KMS-11 (cell line): ENCODE measurements around the gene IL33.
A peak's percentile ranks its signal among the peaks of the same experiment; 100 is the strongest.

ENCODE experiments used
- H2AFZ ChIP-seq: fragments of 200-600 bp; sonication (generic); 2 replicates; pipeline ENCODE4 v1.6.1; 2016; ENCODE audit warnings: antibody characterized with exemption, mixed run types, low read depth
- H3K27ac ChIP-seq: fragments of 200-600 bp; sonication (generic); 2 replicates; pipeline ENCODE4 v1.6.1; 2016; ENCODE audit warnings: mild to moderate bottlenecking, mixed run types
- H3K27me3 ChIP-seq: fragments of 200-600 bp; sonication (generic); 2 replicates; pipeline ENCODE4 v1.6.1; 2017; ENCODE audit warnings: mild to moderate bottlenecking, low read depth, mixed run types, moderate library complexity; ENCODE audit not compliant: insufficient read depth
- H3K36me3 ChIP-seq: fragments of 200-600 bp; sonication (generic); 2 replicates; pipeline ENCODE4 v1.6.1; 2017; ENCODE audit warnings: mild to moderate bottlenecking, mixed run types; ENCODE audit not compliant: insufficient read depth
- H3K4me1 ChIP-seq: fragments of 200-600 bp; sonication (generic); 2 replicates; pipeline ENCODE4 v1.6.1; 2016; ENCODE audit warnings: mild to moderate bottlenecking, low read depth, mixed run types; ENCODE audit not compliant: poor library complexity, severe bottlenecking
- H3K4me2 ChIP-seq: fragments of 200-600 bp; sonication (generic); 2 replicates; pipeline ENCODE4 v1.7.0; 2016; ENCODE audit warnings: mild to moderate bottlenecking, mixed run types
- H3K4me3 ChIP-seq: fragments of 200-600 bp; sonication (generic); IDR thresholded peaks from 2 replicates; pipeline ENCODE4 v1.6.1; 2017; ENCODE audit warnings: low read depth, low read length, mixed read lengths; ENCODE audit not compliant: insufficient read depth
- H3K79me2 ChIP-seq: fragments of 200-600 bp; sonication (generic); 2 replicates; pipeline ENCODE4 v1.6.1; 2016; ENCODE audit warnings: low read depth, mixed run types; ENCODE audit not compliant: insufficient read depth
- H3K9ac ChIP-seq: fragments of 200-600 bp; sonication (generic); 2 replicates; pipeline ENCODE4 v1.6.1; 2016; ENCODE audit warnings: mild to moderate bottlenecking, mixed run types
- H4K20me1 ChIP-seq: fragments of 200-600 bp; sonication (generic); 2 replicates; pipeline ENCODE4 v1.6.1; 2016; ENCODE audit warnings: mild to moderate bottlenecking, mixed run types; ENCODE audit not compliant: insufficient read depth
- TF ChIP-seq, protein P1 (sequence below): fragments of 200-600 bp; sonication (generic); conservative IDR thresholded peaks from 2 replicates; pipeline ENCODE4 v1.6.1; 2017; ENCODE audit warnings: low read depth, mild to moderate bottlenecking, antibody characterized with exemption, low read length, moderate library complexity, mixed read lengths

IL33 gene

DNA sequence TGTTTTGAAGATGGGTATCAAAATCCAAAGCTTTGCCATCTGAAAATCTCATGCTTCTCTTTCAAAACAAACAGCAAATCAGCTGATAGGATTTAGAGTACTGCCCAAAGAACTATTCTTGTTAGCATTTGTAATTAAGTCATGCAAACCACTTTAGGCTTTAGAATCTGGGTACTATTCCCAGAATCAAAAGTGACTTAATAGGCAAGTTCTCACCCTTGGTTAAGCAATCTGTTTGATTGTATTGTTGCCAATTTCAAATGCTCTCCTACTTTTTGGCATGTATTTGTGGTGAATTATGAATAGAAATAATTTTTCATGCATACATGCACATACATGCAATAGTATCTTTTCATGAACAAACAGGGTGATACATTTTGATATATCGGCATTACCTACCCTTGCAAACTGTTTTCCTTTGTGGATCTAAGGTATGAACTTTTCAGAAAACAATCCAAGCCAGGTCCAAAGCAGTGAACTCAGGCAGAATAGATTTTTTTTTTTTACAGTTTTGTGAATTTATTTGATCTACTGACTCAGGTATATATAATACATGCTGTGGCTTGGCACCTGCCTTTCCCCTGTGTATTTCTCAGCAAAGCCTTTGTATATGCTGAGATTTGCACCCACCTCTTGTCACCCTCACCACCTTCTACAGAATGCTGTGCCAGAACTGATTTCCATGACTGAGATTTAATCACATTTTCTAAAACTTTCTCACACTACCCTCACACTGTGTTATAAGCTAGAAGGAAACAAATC is 9.0 kb downstream of the IL33 start:
- H3K27me3 ChIP-seq, result no peaks in the 10 kb centered on the region
- H3K4me2 ChIP-seq, result no peak overlapping the region
- peaks cover 23% of the 10 kb centered on the region for H3K4me1 ChIP-seq
- no peak overlapping the region for H2AFZ ChIP-seq
- H3K27ac ChIP-seq, result no peak overlapping the region
- H3K4me3 ChIP-seq, result no peak overlapping the region
- H3K79me2 ChIP-seq, result no peaks in the 10 kb centered on the region
- no peak overlapping the region for H3K9ac ChIP-seq
- no peaks in the 10 kb centered on the region for H3K36me3 ChIP-seq
- H4K20me1 ChIP-seq, result no peaks in the 10 kb centered on the region
- TF ChIP-seq, protein P1, sequence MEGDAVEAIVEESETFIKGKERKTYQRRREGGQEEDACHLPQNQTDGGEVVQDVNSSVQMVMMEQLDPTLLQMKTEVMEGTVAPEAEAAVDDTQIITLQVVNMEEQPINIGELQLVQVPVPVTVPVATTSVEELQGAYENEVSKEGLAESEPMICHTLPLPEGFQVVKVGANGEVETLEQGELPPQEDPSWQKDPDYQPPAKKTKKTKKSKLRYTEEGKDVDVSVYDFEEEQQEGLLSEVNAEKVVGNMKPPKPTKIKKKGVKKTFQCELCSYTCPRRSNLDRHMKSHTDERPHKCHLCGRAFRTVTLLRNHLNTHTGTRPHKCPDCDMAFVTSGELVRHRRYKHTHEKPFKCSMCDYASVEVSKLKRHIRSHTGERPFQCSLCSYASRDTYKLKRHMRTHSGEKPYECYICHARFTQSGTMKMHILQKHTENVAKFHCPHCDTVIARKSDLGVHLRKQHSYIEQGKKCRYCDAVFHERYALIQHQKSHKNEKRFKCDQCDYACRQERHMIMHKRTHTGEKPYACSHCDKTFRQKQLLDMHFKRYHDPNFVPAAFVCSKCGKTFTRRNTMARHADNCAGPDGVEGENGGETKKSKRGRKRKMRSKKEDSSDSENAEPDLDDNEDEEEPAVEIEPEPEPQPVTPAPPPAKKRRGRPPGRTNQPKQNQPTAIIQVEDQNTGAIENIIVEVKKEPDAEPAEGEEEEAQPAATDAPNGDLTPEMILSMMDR, result no peak

- peak overlapping the region; percentile 52 for H3K4me2 ChIP-seq
- peaks cover 23% of the 10 kb centered on the region for H3K4me1 ChIP-seq
- no peaks in the 10 kb centered on the region for H3K27me3 ChIP-seq
- no peak overlapping the region for H2AFZ ChIP-seq
- H3K79me2 ChIP-seq, result no peaks in the 10 kb centered on the region
- H3K27ac ChIP-seq, result no peak overlapping the region
- H3K9ac ChIP-seq, result no peak overlapping the region
- H3K4me3 ChIP-seq, result no peak overlapping the region
- H4K20me1 ChIP-seq, result no peaks in the 10 kb centered on the region
- H3K36me3 ChIP-seq, result no peaks in the 10 kb centered on the region
- TF ChIP-seq, protein P1, result no peak
Measured at GRCh38 chr9:6226696-6227095, 11.1 kb downstream of the IL33 start.

GRCh38 chr9:6229186-6229585 is 13.6 kb downstream of the IL33 start:
- Histone ChIP-seq H3K36me3 (no peaks in the 10 kb centered on the region), H3K4me3 (no peak overlapping the region), H3K27ac (no peak overlapping the region), H3K79me2 (no peaks in the 10 kb centered on the region), H4K20me1 (no peaks in the 10 kb centered on the region), H3K4me2 (no peak overlapping the region), H3K27me3 (no peaks in the 10 kb centered on the region), H3K4me1 (peaks cover 23% of the 10 kb centered on the region), H3K9ac (no peak overlapping the region), H2AFZ (no peak overlapping the region)
- TF ChIP-seq, protein P1, result no peak

- TF ChIP-seq, protein P1, result no peak
- Histone ChIP-seq H3K4me3 (no peak overlapping the region), H3K36me3 (no peaks in the 10 kb centered on the region), H3K9ac (no peak overlapping the region), H3K79me2 (no peaks in the 10 kb centered on the region), H3K4me1 (peaks cover 23% of the 10 kb centered on the region), H3K27me3 (no peaks in the 10 kb centered on the region), H3K4me2 (no peak overlapping the region), H2AFZ (no peak overlapping the region), H4K20me1 (no peaks in the 10 kb centered on the region), H3K27ac (no peak overlapping the region)
Measured at GRCh38 chr9:6229619-6230018, 14.0 kb downstream of the IL33 start.
